K562 (cell line): Measurements from ENCODE around the gene TMEM50B. TPM values are rescaled to one million over a fixed set of nuclear protein-coding genes. Genes with fewer than 3 reads are reported as not detected.
A peak's percentile ranks its signal among the peaks of the same experiment; 100 is the strongest.
"Not testable (repeated sequence)": the region's sequence is repeated elsewhere in the genome, so short reads cannot be mapped to it uniquely, and the experiment has no call there.

Experiments used
- ATAC-seq: fragments of 200-7000 bp; cut with Tn5 transposase; 3 replicates; pipeline ENCODE4 v1.9.1; 2020; ENCODE audit warnings: moderate library complexity
- BruUV-seq: library from RNA; stranded (reverse); fragments of 400-500 nt; replicated peaks from 2 replicates; lab custom pipeline; 2021; lab: Mats Ljungman, UMichigan
- CTCF ChIA-PET: fragments of 300-600 bp; formaldehyde crosslinking; extraction: SDS; loops from one replicate; lab custom pipeline; 2021; ENCODE audit warnings: low intra/inter-chr PET ratio; lab: Yijun Ruan, JAX
- POLR2A ChIA-PET: fragments of 300-600, 350-650 bp; sonication (Branson Sonifier 250); formaldehyde crosslinking; extraction: SDS; loops from one replicate; lab custom pipeline; 2021; ENCODE audit warnings: antibody characterized with exemption, inconsistent platforms; lab: Yijun Ruan, JAX
- DNase-seq, 4 experiments: peaks; one replicate each; pipeline versions ENCODE4 v3.0.0 to v3.0.0-alpha.2; 2011 to 2018; ENCODE audit warnings: low spot score in 3 of 4, mixed read lengths in 3 of 4; ENCODE audit errors: extremely low read depth in 1 of 4
- FAIRE-seq: peaks from 2 replicates; lab custom pipeline; 2011; peaks lifted over from hg19 to GRCh38; lab: Jason Lieb, UNC
- H2AFZ ChIP-seq: 2 replicates; pipeline ENCODE4 v1.6.0; 2011; ENCODE audit warnings: low read depth, low read length, control low read depth, inconsistent platforms
- H3K27ac ChIP-seq: fragments of 200-600 bp; 3 replicates; pipeline ENCODE4 v1.8.0; 2011; ENCODE audit warnings: low read depth, mild to moderate bottlenecking, control low read depth, inconsistent platforms, low read length, moderate library complexity, mixed read lengths; ENCODE audit errors: extremely low read depth
- H3K27me3 ChIP-seq, 2 experiments: fragments of 300-600 bp in 1 of 2; 2 replicates in 1 of 2; 3 replicates in 1 of 2; pipeline versions ENCODE4 v1.6.0 to v1.8.0; 2011; ENCODE audit warnings: inconsistent platforms in 2 of 2, low read length in 2 of 2, mild to moderate bottlenecking in 1 of 2, mixed read lengths in 1 of 2, moderate library complexity in 1 of 2; ENCODE audit not compliant: control insufficient read depth in 2 of 2, insufficient read depth in 2 of 2
- H3K36me3 ChIP-seq: fragments of 300-600 bp; 3 replicates; pipeline ENCODE4 v1.8.0; 2011; ENCODE audit warnings: mild to moderate bottlenecking, low read length, inconsistent platforms; ENCODE audit not compliant: control insufficient read depth, insufficient read depth
- H3K4me1 ChIP-seq, 2 experiments: fragments of 200-600 bp in 1 of 2; replicated peaks in 1 of 2; 2 replicates in 1 of 2; 3 replicates in 1 of 2; pipeline versions ENCODE4 v1.5.1 to v1.8.0; 2011; ENCODE audit warnings: inconsistent platforms in 2 of 2, low read length in 2 of 2, mild to moderate bottlenecking in 1 of 2, mixed read lengths in 1 of 2, moderate library complexity in 1 of 2; ENCODE audit not compliant: control insufficient read depth in 2 of 2, insufficient read depth in 2 of 2
- H3K4me2 ChIP-seq: 2 replicates; pipeline ENCODE4 v1.6.1; 2011; ENCODE audit warnings: low read length, control low read depth, inconsistent platforms, mixed read lengths; ENCODE audit not compliant: insufficient read depth
- H3K4me3 ChIP-seq: fragments of 200-600 bp; sonication (generic), shearing (Covaris generic); 2 replicates; pipeline ENCODE4 v1.5.1; 2016; ENCODE audit warnings: control low read depth, inconsistent platforms
- H3K79me2 ChIP-seq: fragments of 200-600 bp; 3 replicates; pipeline ENCODE4 v1.8.0; 2011; ENCODE audit warnings: low read length, inconsistent platforms; ENCODE audit not compliant: control insufficient read depth, insufficient read depth
- H3K9ac ChIP-seq, 2 experiments: 2 replicates each; pipeline versions ENCODE4 v1.6.0 to v1.6.1; 2011; ENCODE audit warnings: low read depth in 2 of 2, low read length in 2 of 2, control low read depth in 1 of 2, inconsistent platforms in 1 of 2, mild to moderate bottlenecking in 1 of 2, mixed read lengths in 1 of 2; ENCODE audit not compliant: insufficient read depth in 1 of 2
- H3K9me1 ChIP-seq: one replicate; pipeline ENCODE4 v1.6.0; 2011; ENCODE audit warnings: inconsistent platforms, mild to moderate bottlenecking, low read length, moderate library complexity; ENCODE audit not compliant: control insufficient read depth, insufficient read depth
- H3K9me3 ChIP-seq: replicated peaks from 2 replicates; pipeline ENCODE4 v1.5.1; 2011; ENCODE audit warnings: low read depth, low read length, inconsistent platforms; ENCODE audit not compliant: control insufficient read depth, insufficient read depth
- H4K20me1 ChIP-seq: replicated peaks from 2 replicates; pipeline ENCODE4 v1.6.1; 2011; ENCODE audit warnings: low read length, inconsistent platforms, mixed read lengths; ENCODE audit not compliant: control insufficient read depth, insufficient read depth
- CEBPB ChIP-seq: fragments of 450-650 bp; IDR thresholded peaks from 2 replicates; pipeline ENCODE4 v1.6.1; 2016; ENCODE audit warnings: missing genetic modification characterization, missing compliant biosample characterization
- CEBPG ChIP-seq, 3 experiments: fragments of 200-800 bp in 1 of 3; sonication (Bioruptor generic) in 1 of 3; sonication (generic) in 1 of 3; formaldehyde crosslinking in 1 of 3; IDR thresholded peaks in 2 of 3; conservative IDR thresholded peaks in 1 of 3; 2 replicates each; pipeline versions ENCODE4 v1.6.1 to v1.8.0; 2016 to 2022; ENCODE audit warnings: missing compliant biosample characterization in 2 of 3, missing genetic modification characterization in 2 of 3, mild to moderate bottlenecking in 1 of 3, missing genetic modification reagents in 1 of 3
- EP300 ChIP-seq: IDR thresholded peaks from 2 replicates; pipeline ENCODE4 v1.6.1; 2012; ENCODE audit warnings: low read length, improper control_type of control experiment
- RBM25 ChIP-seq: fragments of 200-400 bp; formaldehyde crosslinking; IDR thresholded peaks from 2 replicates; pipeline ENCODE4 v1.6.1; 2018; ENCODE audit warnings: low read length, low read depth, moderate library complexity; ENCODE audit not compliant: severe bottlenecking
- ZNF121 ChIP-seq: sonication (generic); formaldehyde crosslinking; conservative IDR thresholded peaks from 2 replicates; pipeline ENCODE4 v1.8.0; 2022; ENCODE audit warnings: missing genetic modification reagents
- WGBS: fragments of 100-300 bp; shearing (Covaris generic); methylation state at CpG from one replicate; pipeline ENCODE4 v1.1.6; 2016; ENCODE audit warnings: low coverage, mixed read lengths; ENCODE audit not compliant: insufficient coverage; ENCODE audit errors: missing lambda C conversion rate; 5-methylcytosine and 5-hydroxymethylcytosine counted together
- in situ Hi-C: fragments of 300-500 bp; cut with MboI; formaldehyde crosslinking; loops from 4 replicates; pipeline ENCODE4 v1.15.0; 2018; ENCODE audit warnings: inconsistent platforms, mixed read lengths
- intact Hi-C: fragments of 100-400 bp; cut with micrococcal nuclease; formaldehyde crosslinking; loops from 2 replicates; pipeline ENCODE4 v1.14.2; 2022
- polyA plus RNA-seq, 8 experiments: library from polyadenylated mRNA; depleted of rRNA in 4 of 8; stranded (reverse) in 5 of 8; unstranded in 3 of 8; fragments of >200 nt; fragmentation: Nextera tagmentation in 2 of 8; fragmentation: Illumina TruSeq in 1 of 8; extraction: Ambion mirVana in 2 of 8; extraction: Trizol in 1 of 8; gene quantifications; 2 replicates each; pipeline versions ENCODE4 v1.2.1 to v1.2.3, GENCODE V29; 2011 to 2014; ENCODE audit warnings: inconsistent platforms in 1 of 8, missing spikeins in 1 of 8
- total RNA-seq, 7 experiments: library from RNA; depleted of rRNA in 6 of 7; stranded (reverse); fragments of >200 nt in 6 of 7; fragmentation: Illumina TruSeq in 2 of 7; extraction: Trizol in 2 of 7; gene quantifications; 2 replicates each; pipeline versions ENCODE4 v1.2.1 to v1.2.3, GENCODE V29; 2011 to 2021; ENCODE audit warnings: low replicate concordance in 1 of 7

The TMEM50B gene
- total and polyA plus RNA-seq, 9 of the 15 experiments (the other 6 are each of a cell fraction or from before 2014, with no cell fraction given): 20.5 to 64.6 (median 28.9) TPM

- FAIRE-seq: peak; percentile 23
- H4K20me1 ChIP-seq: no peaks in the 10 kb centered on the region
- H3K27me3 ChIP-seq: no peaks in the 10 kb centered on the region
- ATAC-seq: no peak
- H2AFZ ChIP-seq: no peak overlapping the region
- H3K4me2 ChIP-seq: no peak overlapping the region
- no peaks in the 10 kb centered on the region for H3K9me1 ChIP-seq
- H3K79me2 ChIP-seq: no peaks in the 10 kb centered on the region
- H3K4me3 ChIP-seq: no peak overlapping the region
- H3K4me1 ChIP-seq: no peaks in the 10 kb centered on the region
- 67% methylated on average over 4 of the region's 4 CpGs for WGBS
- TF ChIP-seq CEBPB (tag) (peak; percentile 18; the same call in 1 of the 2 replicates), CEBPG (CRISPR knock-in tag; IDR thresholded peaks at IDR 0.05) (no peak), CEBPG (tag; conservative IDR thresholded peaks at IDR 0.05 in 1 of 2, IDR thresholded peaks at IDR 0.05 in 1 of 2) (0 out of 4 replicates have a peak, but pooled peaks of 1 of the 2 experiments have one; percentile 16), EP300 (no peak)
- H3K27ac ChIP-seq: no peak overlapping the region
- no peak for DNase-seq
- H3K9ac ChIP-seq: no peak overlapping the region
- H3K36me3 ChIP-seq: peaks cover 22% of the 10 kb centered on the region
- CTCF ChIA-PET: no interaction called here
- intact Hi-C loops: loop anchor here (5.0 to 10.0 kb wide), 2 partner anchors 507 to 615 kb away; no protein-coding TSS in a partner anchor
- no peaks in the 10 kb centered on the region for H3K9me3 ChIP-seq
- POLR2A ChIA-PET: interaction anchor here (0.7 to 1.7 kb wide), 4 partner anchors 12 to 253 kb away, joined by 3 to 6 read pairs (median 4); no protein-coding TSS in a partner anchor
- TSS peak; percentile 41 for BruUV-seq
- in situ Hi-C loops: loop anchor here (10.0 kb wide), 2 partner anchors 525 to 615 kb away; no protein-coding TSS in a partner anchor
Observed at GRCh38 chr21:33449616-33450015, 30.2 kb downstream of the TMEM50B start.

DNA sequence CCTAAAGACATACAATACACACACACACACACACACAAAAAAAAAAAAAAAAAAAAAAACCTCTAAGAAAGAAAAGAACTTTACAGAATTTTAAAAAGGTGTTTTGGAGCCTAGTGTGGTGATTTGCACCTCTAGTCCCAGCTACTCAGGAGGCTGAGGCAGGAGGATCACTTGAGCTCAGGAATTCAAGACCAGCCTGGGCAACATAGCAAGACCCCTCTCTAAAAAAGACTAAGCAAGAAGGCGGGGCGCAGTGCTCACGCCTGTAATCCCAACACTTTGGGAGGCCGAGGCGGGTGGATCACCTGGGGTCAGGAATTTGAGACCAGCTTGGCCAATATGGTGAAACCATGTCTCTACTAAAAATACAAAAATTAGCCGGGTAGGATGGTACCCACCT, 33.2 kb downstream of the TMEM50B start:
- not testable (repeated sequence) for H3K9ac ChIP-seq, H3K9me1 ChIP-seq, FAIRE-seq, H3K4me2 ChIP-seq, DNase-seq, H3K4me3 ChIP-seq, ATAC-seq, H3K27me3 ChIP-seq, H3K79me2 ChIP-seq, H4K20me1 ChIP-seq, H3K4me1 ChIP-seq, H3K36me3 ChIP-seq, H2AFZ ChIP-seq, H3K9me3 ChIP-seq, BruUV-seq, H3K27ac ChIP-seq
- ChIA-PET CTCF (interaction anchor here (2.6 to 3.4 kb wide), 2 partner anchors 86 to 246 kb away, joined by 14 to 54 read pairs; no protein-coding TSS in a partner anchor), POLR2A (interaction anchor here (1.6 kb wide), 1 partner anchor 15 kb away, joined by 4 read pairs; no protein-coding TSS in a partner anchor)
- WGBS: 91% methylated on average over 6 of the region's 6 CpGs
- in situ Hi-C loops (loop anchor here (10.0 kb wide), 2 partner anchors 522 to 612 kb away; no protein-coding TSS in a partner anchor), intact Hi-C loops (loop anchor here (5.0 to 10.0 kb wide), 2 partner anchors 504 to 612 kb away; no protein-coding TSS in a partner anchor)
- peak; percentile 85 for TF ChIP-seq ZNF121 (CRISPR knock-in tag)
- peak; percentile 39 for TF ChIP-seq RBM25
